Measurements from ENCODE around the gene PTPRA. TPM values are rescaled to one million over a fixed set of nuclear protein-coding genes. Genes with fewer than 3 reads are reported as not detected.
"Not testable (repeated sequence)": the region's sequence is repeated elsewhere in the genome, so short reads cannot be mapped to it uniquely, and the experiment has no call there.

Gene PTPRA
- polyA plus RNA-seq, 3 donors: 13.0 to 41.9 (median 13.1) TPM

DNA sequence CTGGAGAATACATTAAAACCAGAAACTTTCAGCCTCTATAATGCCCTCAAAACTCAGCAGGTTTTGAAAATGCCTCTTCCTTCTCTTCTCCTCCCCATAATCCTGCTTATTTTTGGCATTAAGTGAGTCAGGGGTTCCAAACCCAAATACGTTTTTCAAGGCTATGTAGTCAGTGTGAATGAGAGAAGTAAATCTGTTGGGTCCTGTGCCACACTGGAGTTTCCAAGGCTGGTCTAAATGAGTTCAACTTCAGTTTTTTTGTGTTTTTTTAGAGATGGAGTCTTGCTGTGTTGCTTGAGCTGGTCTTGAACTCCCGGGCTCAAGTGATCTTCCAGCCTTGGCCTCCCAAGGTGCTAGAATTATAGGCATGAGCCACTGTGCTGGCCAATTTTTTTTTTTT lies 20.9 kb downstream of the PTPRA start:
- DNase-seq: no peak
- peaks cover 91% of the 10 kb centered on the region for H3K79me2 ChIP-seq (ENCODE audit: insufficient read depth, low read length)
- peaks cover 55% of the 10 kb centered on the region for H4K20me1 ChIP-seq (ENCODE audit: insufficient read depth, low read length)
- H3K4me3 ChIP-seq (replicated peaks in 1 of 3; ENCODE audit: low read depth in 2 of 3, low read length in 3 of 3): no peak overlapping the region
- no peaks in the 10 kb centered on the region for H3K27me3 Mint-ChIP-seq (ENCODE audit: low read depth in 3 of 3)
- H3K36me3 Mint-ChIP-seq: peaks cover 5 to 7% of the 10 kb centered on the region in 2 donors
- no peak overlapping the region for H3K27ac ChIP-seq (ENCODE audit: low read depth in 1 of 2, low read length in 2 of 2)
- H2AFZ ChIP-seq (ENCODE audit: insufficient read depth, low read depth, low read length, poor library complexity, severe bottlenecking): no peak overlapping the region
- H3K9ac ChIP-seq (ENCODE audit: insufficient read depth, low read length, poor library complexity, severe bottlenecking): no peak overlapping the region
- H3K4me1 ChIP-seq (ENCODE audit: control insufficient read depth in 1 of 2, insufficient read depth in 2 of 2, low read length in 2 of 2): no peaks in the 10 kb centered on the region
- WGBS (ENCODE audit: insufficient coverage): 67% methylated on average over 2 of the region's 2 CpGs
- H3K27ac Mint-ChIP-seq: no peak overlapping the region
- peaks cover 17% of the 10 kb centered on the region for H3K4me1 Mint-ChIP-seq
- peaks cover 0 to 2% (median 0%) of the 10 kb centered on the region in 7 donors for H3K9me3 Mint-ChIP-seq
- peaks cover 0 to 9% of the 10 kb centered on the region in 2 donors for H3K36me3 ChIP-seq (replicated peaks in 1 of 2; ENCODE audit: control insufficient read depth in 1 of 2, insufficient read depth in 2 of 2, low read length in 2 of 2)
- no peaks in the 10 kb centered on the region for H3K27me3 ChIP-seq (ENCODE audit: control insufficient read depth in 2 of 2, insufficient read depth in 2 of 2, low read length in 2 of 2)
- H3K4me2 ChIP-seq (replicated peaks; ENCODE audit: extremely low read depth, low read length, poor library complexity, severe bottlenecking): no peak overlapping the region
- no peak overlapping the region for H3K4me3 Mint-ChIP-seq
- H3K9me3 ChIP-seq (replicated peaks in 1 of 2; ENCODE audit: control insufficient read depth in 1 of 2, insufficient read depth in 1 of 2, low read length in 2 of 2): no peaks in the 10 kb centered on the region
- TF ChIP-seq, protein P1, sequence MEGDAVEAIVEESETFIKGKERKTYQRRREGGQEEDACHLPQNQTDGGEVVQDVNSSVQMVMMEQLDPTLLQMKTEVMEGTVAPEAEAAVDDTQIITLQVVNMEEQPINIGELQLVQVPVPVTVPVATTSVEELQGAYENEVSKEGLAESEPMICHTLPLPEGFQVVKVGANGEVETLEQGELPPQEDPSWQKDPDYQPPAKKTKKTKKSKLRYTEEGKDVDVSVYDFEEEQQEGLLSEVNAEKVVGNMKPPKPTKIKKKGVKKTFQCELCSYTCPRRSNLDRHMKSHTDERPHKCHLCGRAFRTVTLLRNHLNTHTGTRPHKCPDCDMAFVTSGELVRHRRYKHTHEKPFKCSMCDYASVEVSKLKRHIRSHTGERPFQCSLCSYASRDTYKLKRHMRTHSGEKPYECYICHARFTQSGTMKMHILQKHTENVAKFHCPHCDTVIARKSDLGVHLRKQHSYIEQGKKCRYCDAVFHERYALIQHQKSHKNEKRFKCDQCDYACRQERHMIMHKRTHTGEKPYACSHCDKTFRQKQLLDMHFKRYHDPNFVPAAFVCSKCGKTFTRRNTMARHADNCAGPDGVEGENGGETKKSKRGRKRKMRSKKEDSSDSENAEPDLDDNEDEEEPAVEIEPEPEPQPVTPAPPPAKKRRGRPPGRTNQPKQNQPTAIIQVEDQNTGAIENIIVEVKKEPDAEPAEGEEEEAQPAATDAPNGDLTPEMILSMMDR (IDR thresholded peaks at IDR 0.05): no peak
- intact Hi-C loops (cut with micrococcal nuclease): no loop called here

DNA sequence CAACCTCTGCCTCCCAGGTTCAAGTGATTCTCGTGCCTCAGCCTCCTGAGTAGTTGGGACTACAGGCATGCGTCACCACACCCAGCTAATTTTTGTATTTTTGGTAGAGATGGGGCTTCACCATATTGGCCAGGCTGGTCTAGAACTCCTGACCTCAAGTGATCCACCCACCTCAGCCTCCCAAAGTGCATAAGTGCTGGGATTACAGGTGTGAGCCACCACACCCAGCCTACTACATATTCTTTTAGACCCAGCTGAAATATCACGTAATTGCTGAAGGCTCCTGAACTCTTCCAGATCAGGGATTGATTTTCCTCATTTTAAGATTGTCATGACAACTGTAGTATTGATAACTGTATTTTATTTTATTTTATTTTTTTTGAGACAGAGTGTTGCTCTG lies 21.9 kb downstream of the PTPRA start:
- H3K36me3 Mint-ChIP-seq; H3K4me2 ChIP-seq (replicated peaks; ENCODE audit: extremely low read depth, low read length, poor library complexity, severe bottlenecking); H3K27me3 ChIP-seq (ENCODE audit: control insufficient read depth in 2 of 2, insufficient read depth in 2 of 2, low read length in 2 of 2); H3K27ac ChIP-seq (ENCODE audit: low read depth in 1 of 2, low read length in 2 of 2); H3K4me3 ChIP-seq (replicated peaks in 1 of 3; ENCODE audit: low read depth in 2 of 3, low read length in 3 of 3); H3K4me1 ChIP-seq (ENCODE audit: control insufficient read depth in 1 of 2, insufficient read depth in 2 of 2, low read length in 2 of 2); H3K9me3 ChIP-seq (replicated peaks in 1 of 2; ENCODE audit: control insufficient read depth in 1 of 2, insufficient read depth in 1 of 2, low read length in 2 of 2); intact Hi-C loops (cut with micrococcal nuclease); H3K27me3 Mint-ChIP-seq (ENCODE audit: low read depth in 3 of 3); H3K4me3 Mint-ChIP-seq; H3K9ac ChIP-seq (ENCODE audit: insufficient read depth, low read length, poor library complexity, severe bottlenecking); H3K27ac Mint-ChIP-seq; H3K9me3 Mint-ChIP-seq; H2AFZ ChIP-seq (ENCODE audit: insufficient read depth, low read depth, low read length, poor library complexity, severe bottlenecking); H3K36me3 ChIP-seq (replicated peaks in 1 of 2; ENCODE audit: control insufficient read depth in 1 of 2, insufficient read depth in 2 of 2, low read length in 2 of 2); DNase-seq: not testable (repeated sequence)
- Histone ChIP-seq H3K79me2 (ENCODE audit: insufficient read depth, low read length) (peaks cover 91% of the 10 kb centered on the region), H4K20me1 (ENCODE audit: insufficient read depth, low read length) (peaks cover 51% of the 10 kb centered on the region)
- peaks cover 22% of the 10 kb centered on the region for H3K4me1 Mint-ChIP-seq
- WGBS (ENCODE audit: insufficient coverage): no CpG with 5 or more reads among the region's 3 CpGs
